Fibroblast of mammary gland (primary cell): Measurements from ENCODE around the gene ABCC10.
"Not testable (repeated sequence)": the region's sequence is repeated elsewhere in the genome, so short reads cannot be mapped to it uniquely, and the experiment has no call there.

Experiments
- DNase-seq: peaks from one replicate; pipeline ENCODE4 v3.0.0-alpha.2; 2010; ENCODE audit warnings: low read depth
- H3K4me3 ChIP-seq: 2 replicates; pipeline ENCODE4 v1.5.1; 2011; ENCODE audit warnings: low read depth, mild to moderate bottlenecking, low read length, moderate library complexity; ENCODE audit not compliant: control insufficient read depth
- TF ChIP-seq, protein P1 (sequence below): conservative IDR thresholded peaks from 2 replicates; pipeline ENCODE4 v1.5.1; 2011; ENCODE audit warnings: low read depth, low read length, inconsistent platforms; ENCODE audit not compliant: control insufficient read depth, insufficient read depth

The ABCC10 gene

GRCh38 chr6:43416935-43417334, 10.4 kb upstream of the ABCC10 start:
- DNase-seq: no peak
- TF ChIP-seq, protein P1, sequence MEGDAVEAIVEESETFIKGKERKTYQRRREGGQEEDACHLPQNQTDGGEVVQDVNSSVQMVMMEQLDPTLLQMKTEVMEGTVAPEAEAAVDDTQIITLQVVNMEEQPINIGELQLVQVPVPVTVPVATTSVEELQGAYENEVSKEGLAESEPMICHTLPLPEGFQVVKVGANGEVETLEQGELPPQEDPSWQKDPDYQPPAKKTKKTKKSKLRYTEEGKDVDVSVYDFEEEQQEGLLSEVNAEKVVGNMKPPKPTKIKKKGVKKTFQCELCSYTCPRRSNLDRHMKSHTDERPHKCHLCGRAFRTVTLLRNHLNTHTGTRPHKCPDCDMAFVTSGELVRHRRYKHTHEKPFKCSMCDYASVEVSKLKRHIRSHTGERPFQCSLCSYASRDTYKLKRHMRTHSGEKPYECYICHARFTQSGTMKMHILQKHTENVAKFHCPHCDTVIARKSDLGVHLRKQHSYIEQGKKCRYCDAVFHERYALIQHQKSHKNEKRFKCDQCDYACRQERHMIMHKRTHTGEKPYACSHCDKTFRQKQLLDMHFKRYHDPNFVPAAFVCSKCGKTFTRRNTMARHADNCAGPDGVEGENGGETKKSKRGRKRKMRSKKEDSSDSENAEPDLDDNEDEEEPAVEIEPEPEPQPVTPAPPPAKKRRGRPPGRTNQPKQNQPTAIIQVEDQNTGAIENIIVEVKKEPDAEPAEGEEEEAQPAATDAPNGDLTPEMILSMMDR: no peak
- H3K4me3 ChIP-seq: no peak overlapping the region

GRCh38 chr6:43420012-43420709, 7.2 kb upstream of the ABCC10 start:
- no peak overlapping the region for H3K4me3 ChIP-seq
- TF ChIP-seq, protein P1: no peak
- DNase-seq: no peak

DNA sequence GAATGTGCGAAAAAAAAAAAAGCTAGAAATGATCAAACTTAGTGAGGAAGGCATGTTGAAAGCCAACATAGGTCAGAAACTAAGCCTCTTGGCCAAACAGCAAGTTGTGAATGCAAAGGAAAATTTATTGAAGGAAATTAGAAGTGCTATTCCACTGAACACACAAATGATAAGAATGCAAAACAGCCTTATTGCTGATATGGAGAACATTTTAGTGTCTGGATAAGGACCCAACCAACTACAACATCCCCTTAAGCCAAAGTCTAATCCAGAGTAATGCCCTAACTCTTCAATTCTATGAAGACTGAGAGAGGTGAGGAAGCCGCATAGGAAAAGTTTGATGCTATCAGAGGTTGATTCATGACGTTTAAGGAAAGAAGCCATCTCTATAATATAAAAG, 5.5 kb upstream of the ABCC10 start:
- TF ChIP-seq, protein P1: no peak
- DNase-seq: no peak

DNA sequence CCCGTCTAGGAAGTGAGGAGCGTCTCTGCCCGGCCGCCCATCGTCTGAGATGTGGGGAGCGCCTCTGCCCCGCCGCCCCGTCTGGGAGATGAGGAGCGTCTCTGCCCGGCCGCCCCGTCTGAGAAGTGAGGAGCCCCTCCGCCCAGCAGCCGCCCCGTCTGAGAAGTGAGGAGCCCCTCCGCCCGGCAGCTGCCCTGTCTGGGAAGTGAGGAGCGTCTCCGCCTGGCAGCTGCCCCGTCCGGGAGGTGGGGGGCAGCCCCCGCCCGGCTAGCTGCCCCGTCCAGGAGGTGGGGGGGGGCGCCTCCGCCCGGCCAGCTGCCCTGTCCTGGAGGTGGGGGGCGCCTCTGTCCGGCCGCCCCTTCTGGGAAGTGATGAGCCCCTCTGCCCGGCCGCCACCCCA, 2.3 kb upstream of the ABCC10 start:
- not testable (repeated sequence) for DNase-seq, H3K4me3 ChIP-seq

More for the DNA sequence above, 5.5 kb upstream of the ABCC10 start:
- H3K4me3 ChIP-seq: no peak overlapping the region

DNA sequence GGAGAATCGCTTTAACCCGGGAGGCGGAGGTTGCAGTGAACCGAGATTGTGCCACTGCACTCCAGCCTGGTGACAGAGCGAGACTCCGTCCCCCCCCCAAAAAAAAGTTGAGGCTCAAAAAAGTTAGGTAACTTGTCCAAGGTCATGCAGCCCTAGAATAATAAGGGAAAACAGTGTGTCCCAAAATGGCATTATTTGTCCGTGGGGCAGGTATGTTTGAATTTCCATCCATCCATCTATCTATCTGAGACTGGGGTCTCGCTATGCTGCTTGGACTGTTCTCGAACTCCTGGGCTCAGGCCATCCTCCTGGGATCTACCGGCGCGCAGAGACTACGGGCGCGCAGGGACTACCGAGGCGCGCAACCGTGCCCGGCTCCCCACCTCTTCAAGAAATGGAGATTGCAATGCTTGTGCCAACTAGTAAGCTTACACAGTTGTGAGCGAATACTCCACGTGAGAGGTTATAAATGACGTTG, 374 bp upstream of the ABCC10 start:
- H3K4me3 ChIP-seq: peak overlapping the region; percentile 95
- TF ChIP-seq, protein P1: no peak
- DNase-seq: no peak

DNA sequence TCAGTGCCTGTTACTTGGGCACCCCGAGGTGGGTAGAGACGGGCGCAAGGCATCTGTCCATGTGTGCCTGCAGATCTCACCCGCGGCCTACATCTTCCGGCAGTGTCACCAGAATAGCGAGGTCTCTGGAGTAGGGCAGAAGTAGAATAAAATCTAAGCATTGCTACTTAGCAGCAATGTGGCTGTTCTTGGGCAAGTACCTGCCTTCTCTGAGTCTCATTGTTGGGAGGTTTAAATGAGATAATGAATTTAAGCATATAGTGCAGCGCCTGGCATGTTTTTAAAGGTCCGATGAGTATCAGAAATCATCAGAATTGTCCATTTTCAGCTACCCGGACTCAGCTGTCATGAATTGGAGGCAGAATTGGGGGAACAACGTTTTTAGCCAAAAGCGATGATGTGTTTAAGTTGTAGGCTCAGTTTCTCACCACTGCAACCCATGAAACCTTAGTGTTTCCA, 800 bp downstream of the ABCC10 start:
- DNase-seq: no peak
- TF ChIP-seq, protein P1: no peak
- H3K4me3 ChIP-seq: peak overlapping the region; percentile 95

GRCh38 chr6:43428874-43429273, 1.5 kb downstream of the ABCC10 start:
- H3K4me3 ChIP-seq: peak overlapping the region; percentile 95
- DNase-seq: peak; percentile 19
- TF ChIP-seq, protein P1: no peak
